ENCODE measurements around the gene SLC38A3. TPM values are rescaled to one million over a fixed set of nuclear protein-coding genes. Genes with fewer than 3 reads are reported as not detected.

The SLC38A3 gene
- total RNA-seq = under 1 TPM in 1 of 2 experiments, not detected in 1; 0.29 TPM

GRCh38 chr3:50204804-50205412 lies at the start of gene SLC38A3:
SLC38A3 (plus strand) TSS chr3:50205271; CDS start chr3:50214200, 8,929 bp downstream.
- CTCF ChIA-PET = interaction anchor here (1.2 to 5.8 kb wide), 3 partner anchors 11 to 30 kb away, joined by 3 to 32 read pairs (median 9); no protein-coding TSS in a partner anchor
- POLR2A ChIA-PET = no interaction called here

- CTCF ChIA-PET = no interaction called here
- POLR2A ChIA-PET = no interaction called here
These were observed 49.6 kb upstream of the SLC38A3 start for GRCh38 chr3:50155491-50155878.

GRCh38 chr3:50155891-50156290 lies 49.2 kb upstream of the SLC38A3 start:
- CTCF ChIA-PET = interaction anchor here (0.9 to 1.2 kb wide), 3 partner anchors 33 to 62 kb away, joined by 3 to 4 read pairs (median 3); no protein-coding TSS in a partner anchor
- POLR2A ChIA-PET = no interaction called here

- ChIA-PET CTCF (interaction anchor here (0.5 to 1.2 kb wide), 4 partner anchors 32 to 125 kb away, joined by 3 to 4 read pairs (median 3); no protein-coding TSS in a partner anchor), POLR2A (interaction anchor here (0.6 kb wide), 1 partner anchor 15 kb away, joined by 12 read pairs; no protein-coding TSS in a partner anchor)
These were observed 48.2 kb upstream of the SLC38A3 start for GRCh38 chr3:50156549-50157493.

- POLR2A ChIA-PET = no interaction called here
- CTCF ChIA-PET = interaction anchor here (0.5 to 0.6 kb wide), 2 partner anchors 123 to 465 kb away, joined by 3 to 6 read pairs; no protein-coding TSS in a partner anchor
These were observed 47.1 kb upstream of the SLC38A3 start for GRCh38 chr3:50157827-50158529.

GRCh38 chr3:50158530-50159146 lies 46.4 kb upstream of the SLC38A3 start:
- POLR2A ChIA-PET = no interaction called here

GRCh38 chr3:50160561-50160983 lies 44.5 kb upstream of the SLC38A3 start:
- ChIA-PET POLR2A (no interaction called here), CTCF (no interaction called here)

More at GRCh38 chr3:50158530-50159146, 46.4 kb upstream of the SLC38A3 start:
- CTCF ChIA-PET = interaction anchor here (0.6 kb wide), 1 partner anchor 466 kb away, joined by 6 read pairs; no protein-coding TSS in a partner anchor

GRCh38 chr3:50161320-50161719 lies 43.8 kb upstream of the SLC38A3 start:
- POLR2A ChIA-PET = no interaction called here
- CTCF ChIA-PET = interaction anchor here (1.3 kb wide), 1 partner anchor 32 kb away, joined by 4 read pairs; no protein-coding TSS in a partner anchor

GRCh38 chr3:50162034-50162883 lies 42.8 kb upstream of the SLC38A3 start:
- POLR2A ChIA-PET = no interaction called here
- CTCF ChIA-PET = interaction anchor here (1.3 kb wide), 1 partner anchor 31 kb away, joined by 4 read pairs; no protein-coding TSS in a partner anchor

GRCh38 chr3:50163572-50164455 lies 41.3 kb upstream of the SLC38A3 start:
- ChIA-PET POLR2A (no interaction called here), CTCF (interaction anchor here (1.5 kb wide), 1 partner anchor 31 kb away, joined by 3 read pairs; no protein-coding TSS in a partner anchor)

- CTCF ChIA-PET = interaction anchor here (1.5 kb wide), 1 partner anchor 30 kb away, joined by 3 read pairs; no protein-coding TSS in a partner anchor
- POLR2A ChIA-PET = no interaction called here
These were observed 40.6 kb upstream of the SLC38A3 start for GRCh38 chr3:50164481-50164880.

GRCh38 chr3:50164984-50165909 lies 39.8 kb upstream of the SLC38A3 start:
- CTCF ChIA-PET = no interaction called here
- POLR2A ChIA-PET = no interaction called here

GRCh38 chr3:50165910-50166538 lies 39.0 kb upstream of the SLC38A3 start:
- CTCF ChIA-PET = no interaction called here
- POLR2A ChIA-PET = no interaction called here

- ChIA-PET POLR2A (no interaction called here), CTCF (no interaction called here)
These were observed 38.5 kb upstream of the SLC38A3 start for GRCh38 chr3:50166620-50167019.

- CTCF ChIA-PET = no interaction called here
- POLR2A ChIA-PET = interaction anchor here (0.6 kb wide), 1 partner anchor 85 kb away, joined by 6 read pairs; no protein-coding TSS in a partner anchor
These were observed 37.8 kb upstream of the SLC38A3 start for GRCh38 chr3:50167069-50167840.

All from activated CD8-positive, alpha-beta memory T cell treated with anti-CD3 and anti-CD28 coated beads for 36 hours (primary cell).